WTC11 (cell line): ENCODE measurements around the gene SOD2. TPM values are rescaled to one million over a fixed set of nuclear protein-coding genes. Genes with fewer than 3 reads are reported as not detected.

Experiments
- ESRRA ChIP-seq: sonication (generic); formaldehyde crosslinking; IDR thresholded peaks from 2 replicates; pipeline ENCODE4 v1.8.1; 2022; ENCODE audit warnings: mild to moderate bottlenecking, missing genetic modification reagents, borderline replicate concordance
- FOXJ3 ChIP-seq: sonication (generic); formaldehyde crosslinking; IDR thresholded peaks from 2 replicates; pipeline ENCODE4 v1.9.0; 2021; ENCODE audit warnings: missing genetic modification reagents, mild to moderate bottlenecking, borderline replicate concordance
- JUN ChIP-seq: sonication (generic); formaldehyde crosslinking; IDR thresholded peaks from 2 replicates; pipeline ENCODE4 v1.8.0; 2023; ENCODE audit warnings: mild to moderate bottlenecking, missing genetic modification reagents
- NFATC4 ChIP-seq: fragments of 250-450 bp; sonication (Bioruptor Pico); IDR thresholded peaks from 2 replicates; pipeline ENCODE4 v1.9.0; 2021; ENCODE audit warnings: mild to moderate bottlenecking
- NFYB ChIP-seq: sonication (generic); formaldehyde crosslinking; conservative IDR thresholded peaks from 2 replicates; pipeline ENCODE4 v1.8.0; 2022; ENCODE audit warnings: low read depth, missing genetic modification reagents
- NR3C1 ChIP-seq: sonication (generic); formaldehyde crosslinking; conservative IDR thresholded peaks from 2 replicates; pipeline ENCODE4 v1.8.1; 2023; ENCODE audit warnings: low read depth, mild to moderate bottlenecking, missing genetic modification reagents
- SMAD3 ChIP-seq: sonication (generic); formaldehyde crosslinking; IDR thresholded peaks from 2 replicates; pipeline ENCODE4 v1.8.0; 2022; ENCODE audit warnings: missing genetic modification reagents, mild to moderate bottlenecking, borderline replicate concordance
- ZNF219 ChIP-seq: sonication (generic); formaldehyde crosslinking; IDR thresholded peaks from 2 replicates; pipeline ENCODE4 v1.8.0; 2023; ENCODE audit warnings: missing genetic modification reagents, mild to moderate bottlenecking, borderline replicate concordance
- ZNF317 ChIP-seq: sonication (generic); formaldehyde crosslinking; IDR thresholded peaks from 2 replicates; pipeline ENCODE4 v1.8.1; 2023; ENCODE audit warnings: low read depth, mild to moderate bottlenecking, moderate library complexity, missing genetic modification reagents, borderline replicate concordance
- ZNF416 ChIP-seq: fragments of 250-450 bp; sonication (Bioruptor Pico); IDR thresholded peaks from 2 replicates; pipeline ENCODE4 v1.9.0; 2021; ENCODE audit warnings: mild to moderate bottlenecking, inconsistent platforms
- total RNA-seq: library from RNA; stranded (reverse); gene quantifications from 3 replicates; pipeline ENCODE4 v1.2.3, GENCODE V29; 2021
- TF ChIP-seq, protein P1 (sequence below): sonication (generic); formaldehyde crosslinking; IDR thresholded peaks from 2 replicates; pipeline ENCODE4 v1.8.1; 2022; ENCODE audit warnings: missing genetic modification reagents, borderline replicate concordance
- TF ChIP-seq, protein P2 (sequence below): fragments of 250-450 bp; sonication (Bioruptor Pico); IDR thresholded peaks from 2 replicates; pipeline ENCODE4 v1.9.0; 2021; ENCODE audit warnings: mild to moderate bottlenecking
- TF ChIP-seq, protein P3 (sequence below): sonication (generic); formaldehyde crosslinking; IDR thresholded peaks from 2 replicates; pipeline ENCODE4 v1.8.1; 2022; ENCODE audit warnings: mild to moderate bottlenecking, missing genetic modification reagents, moderate library complexity, borderline replicate concordance
- TF ChIP-seq, protein P4 (sequence below): sonication (generic); formaldehyde crosslinking; IDR thresholded peaks from 2 replicates; pipeline ENCODE4 v1.8.0; 2022; ENCODE audit warnings: mild to moderate bottlenecking, missing genetic modification reagents
- TF ChIP-seq, protein P5 (sequence below): sonication (generic); formaldehyde crosslinking; IDR thresholded peaks from 2 replicates; pipeline ENCODE4 v1.8.1; 2023; ENCODE audit warnings: mild to moderate bottlenecking, missing genetic modification reagents
- TF ChIP-seq, protein P6 (sequence below): sonication (generic); formaldehyde crosslinking; IDR thresholded peaks from 2 replicates; pipeline ENCODE4 v1.8.0; 2022; ENCODE audit warnings: mild to moderate bottlenecking, missing genetic modification reagents
- TF ChIP-seq, protein P7 (sequence below): sonication (generic); formaldehyde crosslinking; IDR thresholded peaks from 2 replicates; pipeline ENCODE4 v1.8.0; 2022; ENCODE audit warnings: mild to moderate bottlenecking, missing genetic modification reagents
- TF ChIP-seq, protein P8 (sequence below): fragments of 250-450 bp; sonication (Bioruptor Pico); conservative IDR thresholded peaks from 2 replicates; pipeline ENCODE4 v1.9.0; 2021; ENCODE audit warnings: mild to moderate bottlenecking
- TF ChIP-seq, protein P9 (sequence below): sonication (generic); formaldehyde crosslinking; IDR thresholded peaks from 2 replicates; pipeline ENCODE4 v1.8.0; 2023; ENCODE audit warnings: missing genetic modification reagents

The SOD2 gene
- total RNA-seq, 1 experiment from 2014 or later: 82.6 TPM

DNA sequence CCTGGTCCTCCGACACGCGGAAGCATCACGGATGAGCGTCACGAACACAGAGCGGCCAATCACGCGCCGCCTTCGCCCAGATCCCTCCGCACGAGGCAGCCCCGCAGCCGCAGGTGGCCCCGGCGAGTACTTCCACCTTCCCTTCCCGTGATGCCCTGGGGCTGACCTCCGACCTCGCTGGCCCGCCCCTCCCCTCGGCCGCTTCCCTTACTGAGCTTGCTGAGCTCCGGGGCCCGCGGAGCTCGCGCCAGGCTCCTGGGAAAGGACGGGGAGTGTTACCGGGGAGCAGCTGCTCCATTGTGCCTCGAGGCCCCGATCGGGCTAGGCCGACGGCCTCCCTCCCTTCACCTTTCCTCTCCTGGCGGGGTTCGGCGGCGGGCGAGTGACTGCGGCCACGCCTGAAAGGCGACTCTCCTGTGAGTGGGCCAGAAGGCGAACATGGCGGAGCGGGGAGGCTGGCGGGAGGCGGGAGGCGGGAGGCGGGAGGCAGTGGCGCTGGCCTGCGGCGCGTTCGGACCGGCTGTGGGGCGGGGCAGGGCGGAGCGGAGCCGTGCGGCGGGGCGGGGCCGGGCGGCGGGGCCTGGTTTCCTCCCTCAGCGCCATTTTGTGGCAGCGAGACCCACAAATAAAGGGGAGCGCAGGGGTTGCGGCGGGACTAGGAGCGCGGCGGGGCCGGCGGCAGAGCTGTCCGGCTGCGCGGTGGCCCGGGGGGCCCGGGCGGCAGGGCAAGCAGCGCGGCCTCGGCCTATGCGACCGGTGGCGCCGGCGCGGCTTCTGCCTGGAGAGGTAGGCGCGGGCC is 34.1 kb upstream of the SOD2 start, which contains the start of gene WTAP (continued):
- TF ChIP-seq, protein P1, sequence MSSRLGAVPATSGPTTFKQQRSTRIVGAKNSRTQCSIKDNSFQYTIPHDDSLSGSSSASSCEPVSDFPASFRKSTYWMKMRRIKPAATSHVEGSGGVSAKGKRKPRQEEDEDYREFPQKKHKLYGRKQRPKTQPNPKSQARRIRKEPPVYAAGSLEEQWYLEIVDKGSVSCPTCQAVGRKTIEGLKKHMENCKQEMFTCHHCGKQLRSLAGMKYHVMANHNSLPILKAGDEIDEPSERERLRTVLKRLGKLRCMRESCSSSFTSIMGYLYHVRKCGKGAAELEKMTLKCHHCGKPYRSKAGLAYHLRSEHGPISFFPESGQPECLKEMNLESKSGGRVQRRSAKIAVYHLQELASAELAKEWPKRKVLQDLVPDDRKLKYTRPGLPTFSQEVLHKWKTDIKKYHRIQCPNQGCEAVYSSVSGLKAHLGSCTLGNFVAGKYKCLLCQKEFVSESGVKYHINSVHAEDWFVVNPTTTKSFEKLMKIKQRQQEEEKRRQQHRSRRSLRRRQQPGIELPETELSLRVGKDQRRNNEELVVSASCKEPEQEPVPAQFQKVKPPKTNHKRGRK (CRISPR knock-in tag): 0 out of 2 replicates have a peak, but pooled peaks have one; percentile 0
- TF ChIP-seq, protein P2, sequence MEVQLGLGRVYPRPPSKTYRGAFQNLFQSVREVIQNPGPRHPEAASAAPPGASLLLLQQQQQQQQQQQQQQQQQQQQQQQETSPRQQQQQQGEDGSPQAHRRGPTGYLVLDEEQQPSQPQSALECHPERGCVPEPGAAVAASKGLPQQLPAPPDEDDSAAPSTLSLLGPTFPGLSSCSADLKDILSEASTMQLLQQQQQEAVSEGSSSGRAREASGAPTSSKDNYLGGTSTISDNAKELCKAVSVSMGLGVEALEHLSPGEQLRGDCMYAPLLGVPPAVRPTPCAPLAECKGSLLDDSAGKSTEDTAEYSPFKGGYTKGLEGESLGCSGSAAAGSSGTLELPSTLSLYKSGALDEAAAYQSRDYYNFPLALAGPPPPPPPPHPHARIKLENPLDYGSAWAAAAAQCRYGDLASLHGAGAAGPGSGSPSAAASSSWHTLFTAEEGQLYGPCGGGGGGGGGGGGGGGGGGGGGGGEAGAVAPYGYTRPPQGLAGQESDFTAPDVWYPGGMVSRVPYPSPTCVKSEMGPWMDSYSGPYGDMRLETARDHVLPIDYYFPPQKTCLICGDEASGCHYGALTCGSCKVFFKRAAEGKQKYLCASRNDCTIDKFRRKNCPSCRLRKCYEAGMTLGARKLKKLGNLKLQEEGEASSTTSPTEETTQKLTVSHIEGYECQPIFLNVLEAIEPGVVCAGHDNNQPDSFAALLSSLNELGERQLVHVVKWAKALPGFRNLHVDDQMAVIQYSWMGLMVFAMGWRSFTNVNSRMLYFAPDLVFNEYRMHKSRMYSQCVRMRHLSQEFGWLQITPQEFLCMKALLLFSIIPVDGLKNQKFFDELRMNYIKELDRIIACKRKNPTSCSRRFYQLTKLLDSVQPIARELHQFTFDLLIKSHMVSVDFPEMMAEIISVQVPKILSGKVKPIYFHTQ (CRISPR knock-in tag): 0 out of 2 replicates have a peak, but pooled peaks have one; percentile 25
- TF ChIP-seq SMAD3 (CRISPR knock-in tag) (peak; percentile 90; the same call in 1 of the 2 replicates), NFYB (CRISPR knock-in tag) (peak; percentile 89), NR3C1 (CRISPR knock-in tag) (no peak), NFATC4 (CRISPR knock-in tag) (no peak), ZNF317 (0 out of 2 replicates have a peak, but pooled peaks have one; percentile 49), FOXJ3 (CRISPR knock-in tag) (no peak), JUN (CRISPR knock-in tag) (peak; percentile 57; the same call in 1 of the 2 replicates), ZNF416 (peak; percentile 86; the same call in 1 of the 2 replicates), ESRRA (CRISPR knock-in tag) (peak; percentile 90), ZNF219 (CRISPR knock-in tag) (peak; percentile 72; the same call in 1 of the 2 replicates)
- TF ChIP-seq, protein P3, sequence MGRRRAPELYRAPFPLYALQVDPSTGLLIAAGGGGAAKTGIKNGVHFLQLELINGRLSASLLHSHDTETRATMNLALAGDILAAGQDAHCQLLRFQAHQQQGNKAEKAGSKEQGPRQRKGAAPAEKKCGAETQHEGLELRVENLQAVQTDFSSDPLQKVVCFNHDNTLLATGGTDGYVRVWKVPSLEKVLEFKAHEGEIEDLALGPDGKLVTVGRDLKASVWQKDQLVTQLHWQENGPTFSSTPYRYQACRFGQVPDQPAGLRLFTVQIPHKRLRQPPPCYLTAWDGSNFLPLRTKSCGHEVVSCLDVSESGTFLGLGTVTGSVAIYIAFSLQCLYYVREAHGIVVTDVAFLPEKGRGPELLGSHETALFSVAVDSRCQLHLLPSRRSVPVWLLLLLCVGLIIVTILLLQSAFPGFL (CRISPR knock-in tag): peak; percentile 95
- TF ChIP-seq, protein P4, sequence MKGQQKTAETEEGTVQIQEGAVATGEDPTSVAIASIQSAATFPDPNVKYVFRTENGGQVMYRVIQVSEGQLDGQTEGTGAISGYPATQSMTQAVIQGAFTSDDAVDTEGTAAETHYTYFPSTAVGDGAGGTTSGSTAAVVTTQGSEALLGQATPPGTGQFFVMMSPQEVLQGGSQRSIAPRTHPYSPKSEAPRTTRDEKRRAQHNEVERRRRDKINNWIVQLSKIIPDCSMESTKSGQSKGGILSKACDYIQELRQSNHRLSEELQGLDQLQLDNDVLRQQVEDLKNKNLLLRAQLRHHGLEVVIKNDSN (CRISPR knock-in tag): peak; percentile 82
- TF ChIP-seq, protein P5, sequence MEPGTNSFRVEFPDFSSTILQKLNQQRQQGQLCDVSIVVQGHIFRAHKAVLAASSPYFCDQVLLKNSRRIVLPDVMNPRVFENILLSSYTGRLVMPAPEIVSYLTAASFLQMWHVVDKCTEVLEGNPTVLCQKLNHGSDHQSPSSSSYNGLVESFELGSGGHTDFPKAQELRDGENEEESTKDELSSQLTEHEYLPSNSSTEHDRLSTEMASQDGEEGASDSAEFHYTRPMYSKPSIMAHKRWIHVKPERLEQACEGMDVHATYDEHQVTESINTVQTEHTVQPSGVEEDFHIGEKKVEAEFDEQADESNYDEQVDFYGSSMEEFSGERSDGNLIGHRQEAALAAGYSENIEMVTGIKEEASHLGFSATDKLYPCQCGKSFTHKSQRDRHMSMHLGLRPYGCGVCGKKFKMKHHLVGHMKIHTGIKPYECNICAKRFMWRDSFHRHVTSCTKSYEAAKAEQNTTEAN (CRISPR knock-in tag): no peak
- TF ChIP-seq, protein P6, sequence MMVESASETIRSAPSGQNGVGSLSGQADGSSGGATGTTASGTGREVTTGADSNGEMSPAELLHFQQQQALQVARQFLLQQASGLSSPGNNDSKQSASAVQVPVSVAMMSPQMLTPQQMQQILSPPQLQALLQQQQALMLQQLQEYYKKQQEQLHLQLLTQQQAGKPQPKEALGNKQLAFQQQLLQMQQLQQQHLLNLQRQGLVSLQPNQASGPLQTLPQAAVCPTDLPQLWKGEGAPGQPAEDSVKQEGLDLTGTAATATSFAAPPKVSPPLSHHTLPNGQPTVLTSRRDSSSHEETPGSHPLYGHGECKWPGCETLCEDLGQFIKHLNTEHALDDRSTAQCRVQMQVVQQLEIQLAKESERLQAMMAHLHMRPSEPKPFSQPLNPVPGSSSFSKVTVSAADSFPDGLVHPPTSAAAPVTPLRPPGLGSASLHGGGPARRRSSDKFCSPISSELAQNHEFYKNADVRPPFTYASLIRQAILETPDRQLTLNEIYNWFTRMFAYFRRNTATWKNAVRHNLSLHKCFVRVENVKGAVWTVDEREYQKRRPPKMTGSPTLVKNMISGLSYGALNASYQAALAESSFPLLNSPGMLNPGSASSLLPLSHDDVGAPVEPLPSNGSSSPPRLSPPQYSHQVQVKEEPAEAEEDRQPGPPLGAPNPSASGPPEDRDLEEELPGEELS (CRISPR knock-in tag): peak; percentile 95
- TF ChIP-seq, protein P7, sequence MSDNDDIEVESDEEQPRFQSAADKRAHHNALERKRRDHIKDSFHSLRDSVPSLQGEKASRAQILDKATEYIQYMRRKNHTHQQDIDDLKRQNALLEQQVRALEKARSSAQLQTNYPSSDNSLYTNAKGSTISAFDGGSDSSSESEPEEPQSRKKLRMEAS (CRISPR knock-in tag): peak; percentile 98
- TF ChIP-seq, protein P8, sequence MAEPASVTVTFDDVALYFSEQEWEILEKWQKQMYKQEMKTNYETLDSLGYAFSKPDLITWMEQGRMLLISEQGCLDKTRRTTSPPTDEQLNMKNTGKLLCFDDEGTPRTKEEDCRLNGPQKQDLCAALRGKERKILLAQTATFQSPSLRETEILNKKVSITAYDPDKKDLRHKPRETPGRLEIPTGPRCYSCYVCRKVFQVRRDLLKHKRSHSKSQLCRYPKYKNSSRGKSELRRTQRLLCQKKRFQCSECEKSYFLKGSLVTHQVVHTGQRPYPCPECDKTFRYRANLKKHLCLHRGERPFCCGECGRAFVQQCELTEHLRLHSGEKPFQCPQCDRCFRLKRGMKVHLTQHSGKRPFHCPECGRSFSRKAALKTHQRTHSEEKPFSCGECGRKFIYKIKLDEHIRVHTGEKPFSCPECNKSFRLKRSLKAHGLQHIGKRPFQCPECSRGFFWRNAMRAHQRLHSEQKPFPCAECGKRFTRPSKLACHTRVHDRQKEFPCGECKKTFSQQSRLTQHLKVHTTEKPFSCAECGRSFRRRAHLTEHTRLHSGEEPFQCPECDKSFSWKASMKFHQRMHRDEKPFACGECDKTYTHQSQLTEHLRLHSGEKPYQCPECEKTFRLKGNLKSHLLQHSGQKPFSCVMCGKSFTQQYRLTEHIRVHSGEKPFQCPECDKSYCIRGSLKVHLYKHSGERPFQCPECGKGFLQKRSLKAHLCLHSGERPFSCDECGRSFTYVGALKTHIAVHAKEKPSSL (CRISPR knock-in tag): no peak
- TF ChIP-seq, protein P9, sequence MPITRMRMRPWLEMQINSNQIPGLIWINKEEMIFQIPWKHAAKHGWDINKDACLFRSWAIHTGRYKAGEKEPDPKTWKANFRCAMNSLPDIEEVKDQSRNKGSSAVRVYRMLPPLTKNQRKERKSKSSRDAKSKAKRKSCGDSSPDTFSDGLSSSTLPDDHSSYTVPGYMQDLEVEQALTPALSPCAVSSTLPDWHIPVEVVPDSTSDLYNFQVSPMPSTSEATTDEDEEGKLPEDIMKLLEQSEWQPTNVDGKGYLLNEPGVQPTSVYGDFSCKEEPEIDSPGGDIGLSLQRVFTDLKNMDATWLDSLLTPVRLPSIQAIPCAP (CRISPR knock-in tag): peak; percentile 84; the same call in 1 of the 2 replicates
